Stimulated activated CD8-positive, alpha-beta memory T cell treated with anti-CD3 and anti-CD28 coated beads, Interleukin-15, amount 100 ng/mL, for 4 hours (primary cell): Measurements from ENCODE around the gene AGAP1.
"Not testable (repeated sequence)": the region's sequence is repeated elsewhere in the genome, so short reads cannot be mapped to it uniquely, and the experiment has no call there.

Experiments
- DNase-seq, 2 donors: peaks; one replicate each; pipeline ENCODE4 v3.0.0-alpha.2; 2020; ENCODE audit warnings: low read depth in 2 of 2

Gene AGAP1

DNA sequence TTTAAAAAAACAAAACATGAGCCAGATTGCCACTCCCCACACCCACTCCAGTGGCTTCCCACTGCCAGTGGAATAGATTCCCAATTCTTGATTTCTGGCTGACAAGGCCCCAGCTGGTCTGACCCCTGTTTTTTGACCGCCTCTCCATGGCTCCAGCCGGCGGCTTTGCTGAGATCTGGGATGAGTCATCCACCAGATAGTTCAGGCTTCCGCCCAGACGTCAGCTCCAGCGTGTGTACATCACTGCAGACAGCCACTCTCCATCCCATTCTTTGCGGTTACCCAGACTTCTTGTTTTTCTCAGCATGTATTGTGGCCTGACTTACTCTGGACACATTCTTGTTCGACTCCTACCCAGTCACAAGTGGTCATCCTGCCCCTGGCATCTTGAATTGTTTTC lies 446.5 kb downstream of the AGAP1 start:
- DNase-seq, result no peak

GRCh38 chr2:235944591-235944990 lies 450.7 kb downstream of the AGAP1 start:
- DNase-seq, result no peak

DNA sequence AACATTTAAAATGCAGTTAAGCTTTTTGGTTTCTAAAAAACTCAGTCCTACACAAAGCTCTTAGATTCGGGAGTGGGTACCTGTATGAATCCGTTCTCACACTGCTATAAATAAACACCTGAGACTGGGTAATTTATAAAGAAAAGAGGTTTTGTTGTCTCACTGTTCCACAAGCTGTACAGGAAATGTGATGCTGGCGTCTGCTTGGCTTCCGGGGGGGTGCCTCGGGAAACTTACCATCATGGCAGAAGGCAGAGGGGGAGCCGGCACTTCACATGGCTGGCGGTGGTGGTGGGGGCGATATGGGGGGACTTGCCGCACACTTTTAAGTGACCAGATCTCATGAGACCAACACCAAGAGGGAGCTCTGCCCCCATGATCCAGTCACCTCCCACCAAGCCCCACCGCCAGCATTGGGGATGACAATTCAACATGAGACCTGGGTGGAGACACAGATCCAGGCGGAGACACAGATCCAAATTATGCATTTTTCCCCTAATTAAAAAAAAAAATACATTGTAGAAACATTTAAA lies 451.8 kb downstream of the AGAP1 start:
- no peak for DNase-seq

DNA sequence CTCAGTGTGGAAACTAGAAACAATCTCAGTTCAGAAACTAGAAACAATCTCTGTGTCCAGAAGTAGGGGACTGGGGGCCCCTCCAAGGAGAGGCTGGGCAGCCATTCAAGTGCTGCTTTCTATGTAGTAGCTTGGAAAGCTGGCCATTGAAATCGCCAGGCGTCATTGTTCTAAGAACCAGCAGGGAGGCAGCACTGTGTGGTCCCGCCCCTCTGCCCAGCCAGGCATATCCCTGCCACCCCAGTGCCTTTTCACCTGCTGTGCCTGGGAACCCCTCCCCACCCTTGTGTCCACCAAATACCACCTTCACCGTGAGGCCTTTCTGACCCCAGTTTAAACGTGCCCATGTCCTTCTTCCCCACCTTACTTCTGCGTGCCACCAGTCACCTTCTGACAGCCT lies 452.7 kb downstream of the AGAP1 start:
- no peak for DNase-seq

DNA sequence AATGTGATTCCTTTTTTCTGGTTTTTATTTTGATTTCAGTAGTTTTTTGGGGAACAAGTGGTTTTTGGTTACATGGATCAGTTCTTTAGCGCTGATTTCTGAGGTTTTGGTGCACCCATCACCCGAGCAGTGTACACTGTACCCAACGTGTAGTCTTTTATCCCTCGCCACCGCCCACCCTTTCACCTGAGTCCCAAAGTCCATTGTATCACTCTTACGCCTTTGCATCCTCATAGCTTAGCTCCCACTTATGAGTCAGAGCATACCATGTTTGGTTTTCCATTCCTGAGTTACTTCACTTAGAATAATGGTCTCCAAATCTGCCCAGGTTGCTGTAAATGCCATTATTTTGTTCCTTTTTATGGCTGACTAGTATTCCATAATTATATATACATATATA lies 453.2 kb downstream of the AGAP1 start:
- not testable (repeated sequence) for DNase-seq

DNA sequence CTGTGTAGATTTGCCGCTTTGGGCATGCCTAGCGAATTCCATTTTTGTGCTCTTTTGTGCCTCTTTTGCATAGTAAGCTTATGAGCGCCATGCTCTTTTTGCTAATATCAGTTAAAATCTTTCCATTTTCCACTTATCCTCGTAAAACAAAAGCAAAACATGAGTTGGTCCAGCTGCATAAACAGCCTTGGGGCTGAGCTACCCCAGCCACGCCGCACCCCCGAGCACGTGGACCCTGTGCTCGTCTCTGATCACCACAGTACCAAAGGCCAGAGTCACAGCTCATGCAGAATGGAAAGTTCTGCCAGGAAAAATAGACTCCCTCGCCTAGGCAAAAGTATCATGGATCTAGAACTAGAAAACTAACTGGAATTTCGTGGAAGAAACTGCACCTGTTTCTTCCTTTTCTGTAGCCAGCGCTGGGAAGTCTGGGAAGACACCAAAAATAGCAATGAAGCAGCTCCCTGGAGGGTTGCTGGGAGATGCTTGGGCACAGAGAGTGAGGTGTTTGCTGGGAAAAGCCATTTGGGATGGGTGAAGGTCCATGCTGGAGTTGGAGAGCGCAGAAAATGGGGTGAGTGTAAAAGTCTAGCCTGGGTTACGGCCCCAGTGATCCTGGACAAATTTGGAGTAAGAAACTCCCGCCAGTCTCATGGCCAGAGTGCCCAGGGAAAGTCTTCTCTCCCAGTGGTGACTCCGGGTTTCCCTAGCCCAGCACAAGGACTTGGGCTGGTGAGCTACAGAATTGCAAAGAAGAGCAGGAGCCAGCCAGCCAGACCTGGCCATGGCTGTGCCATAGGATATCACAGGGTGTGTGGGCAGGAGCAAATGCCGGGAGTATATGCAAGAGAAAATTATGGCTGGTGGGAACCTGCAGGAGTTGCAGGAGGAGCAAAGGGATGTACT lies 456.0 kb downstream of the AGAP1 start:
- no peak for DNase-seq

- no peak for DNase-seq
These were observed 456.6 kb downstream of the AGAP1 start for GRCh38 chr2:235950473-235950809.

DNA sequence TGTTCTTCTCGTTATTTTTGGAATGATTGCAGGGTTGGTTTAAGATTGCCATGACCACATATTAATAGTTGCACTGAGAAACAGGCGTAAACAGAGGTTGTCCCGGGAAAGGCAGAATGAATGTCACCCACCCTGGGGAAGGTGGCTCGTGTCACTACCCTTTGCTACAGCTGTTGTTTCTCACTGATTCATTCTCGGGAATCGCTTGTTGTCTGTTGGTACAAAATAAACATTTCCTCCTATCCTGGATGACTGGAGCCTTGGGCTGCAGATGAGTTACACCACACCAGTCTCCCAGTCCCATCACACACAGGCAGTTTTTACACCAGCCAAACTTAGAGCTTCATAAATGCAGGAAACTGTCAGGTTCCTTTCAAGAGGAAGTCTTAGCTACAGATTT lies 457.6 kb downstream of the AGAP1 start:
- DNase-seq, result no peak

DNA sequence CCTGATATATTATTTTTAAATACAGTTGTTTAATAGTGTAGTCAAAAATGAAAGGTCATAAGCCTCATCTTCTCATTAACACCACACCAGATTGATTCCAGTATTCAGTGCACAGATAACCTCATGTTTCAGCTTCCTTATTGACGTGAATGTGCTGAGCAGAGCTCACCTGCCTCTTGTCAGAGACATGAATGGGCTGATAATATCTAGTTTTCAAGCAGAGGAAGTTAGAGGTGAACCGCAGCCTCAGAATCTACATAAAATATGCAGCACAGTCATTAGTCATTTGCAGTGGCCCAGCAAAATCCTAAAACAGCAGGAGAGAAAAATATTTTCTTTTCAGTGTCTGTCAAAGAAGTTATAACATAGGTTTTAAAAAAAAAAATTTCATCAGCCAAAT lies 458.1 kb downstream of the AGAP1 start:
- no peak for DNase-seq

GRCh38 chr2:235952714-235953113 lies 458.9 kb downstream of the AGAP1 start:
- DNase-seq, result no peak

GRCh38 chr2:235954281-235954680 lies 460.4 kb downstream of the AGAP1 start:
- DNase-seq, result no peak

- DNase-seq, result no peak
These were observed 461.1 kb downstream of the AGAP1 start for GRCh38 chr2:235954888-235955480.

DNA sequence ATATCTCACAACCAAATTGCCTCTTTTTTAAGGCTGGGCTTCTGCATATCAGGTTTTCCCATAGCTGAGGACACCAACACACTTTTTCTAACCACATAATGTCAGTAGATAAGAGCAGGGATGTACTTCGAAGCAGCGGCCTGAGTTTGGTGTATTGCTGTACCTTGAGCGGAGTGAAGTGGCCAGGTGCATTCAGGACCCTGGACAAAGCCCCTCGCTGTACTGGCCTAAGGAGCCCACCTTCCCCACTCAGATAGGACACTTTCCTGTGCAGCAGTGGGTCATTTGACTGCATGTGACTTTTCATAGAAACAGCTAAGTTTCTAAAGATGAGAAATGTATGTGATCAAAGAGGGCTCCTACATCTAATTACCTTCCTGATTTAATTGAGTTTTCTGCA lies 461.8 kb downstream of the AGAP1 start:
- DNase-seq, result no peak

DNA sequence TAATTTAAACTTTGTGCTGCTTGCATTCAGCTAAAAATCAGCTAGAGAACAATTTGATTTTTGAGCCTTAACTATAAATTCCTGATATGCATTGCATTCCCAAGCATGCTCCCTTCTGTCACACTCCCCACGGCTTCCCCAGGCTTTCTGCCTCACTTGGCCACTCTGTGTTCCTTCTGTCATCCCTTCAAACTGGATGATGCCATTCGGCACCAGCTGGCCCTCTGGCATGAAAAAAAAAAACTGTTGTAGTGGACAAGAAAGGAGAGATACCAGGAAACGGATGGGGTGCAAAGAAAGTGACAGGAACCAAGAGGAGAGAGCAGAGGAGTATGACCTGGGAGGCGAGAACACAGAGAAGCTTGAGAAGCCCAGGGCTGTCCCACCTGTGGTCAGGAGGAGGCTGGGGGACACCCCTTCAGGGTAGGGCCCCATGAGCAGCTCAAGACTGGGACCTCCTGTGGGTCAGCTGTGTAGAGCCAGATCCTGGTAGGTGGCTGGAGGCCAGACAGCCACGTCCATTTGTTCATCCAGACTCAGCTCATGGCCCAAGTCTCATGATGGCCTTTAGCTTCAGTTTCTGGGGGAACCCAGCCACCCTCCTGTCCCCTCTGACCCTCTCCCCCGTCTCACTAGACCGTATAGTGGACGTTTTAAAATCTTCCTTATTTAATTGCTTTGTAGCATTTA lies 462.6 kb downstream of the AGAP1 start:
- DNase-seq, result no peak

- no peak for DNase-seq
These were observed 463.4 kb downstream of the AGAP1 start for GRCh38 chr2:235957251-235957650.

GRCh38 chr2:235958221-235958930 lies 464.5 kb downstream of the AGAP1 start:
- no peak for DNase-seq

DNA sequence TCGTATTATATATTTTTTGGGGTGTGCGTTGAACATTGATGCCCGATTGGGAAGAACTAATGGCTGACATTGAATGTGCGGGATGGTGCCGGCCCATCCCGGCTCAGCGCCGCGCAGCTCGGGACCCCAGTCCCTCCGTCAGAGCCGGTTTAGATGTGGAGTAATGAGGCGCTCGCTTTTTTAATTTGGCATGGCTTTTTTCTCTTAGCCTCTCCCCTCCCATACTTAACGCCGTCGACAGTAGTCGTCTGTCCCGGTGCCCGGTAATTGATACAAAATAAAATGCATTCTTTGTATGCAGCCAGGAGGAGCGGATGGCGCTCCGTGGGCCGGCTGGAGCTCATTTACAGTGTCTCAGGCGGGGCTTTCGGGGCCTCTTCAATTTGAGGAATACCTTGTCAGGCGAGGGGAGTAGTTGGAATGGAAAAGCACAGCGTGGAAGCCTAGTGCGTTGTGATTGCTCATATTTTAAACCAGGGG lies 465.1 kb downstream of the AGAP1 start:
- DNase-seq, result no peak

GRCh38 chr2:235960011-235960715 lies 466.3 kb downstream of the AGAP1 start:
- DNase-seq, result no peak

DNA sequence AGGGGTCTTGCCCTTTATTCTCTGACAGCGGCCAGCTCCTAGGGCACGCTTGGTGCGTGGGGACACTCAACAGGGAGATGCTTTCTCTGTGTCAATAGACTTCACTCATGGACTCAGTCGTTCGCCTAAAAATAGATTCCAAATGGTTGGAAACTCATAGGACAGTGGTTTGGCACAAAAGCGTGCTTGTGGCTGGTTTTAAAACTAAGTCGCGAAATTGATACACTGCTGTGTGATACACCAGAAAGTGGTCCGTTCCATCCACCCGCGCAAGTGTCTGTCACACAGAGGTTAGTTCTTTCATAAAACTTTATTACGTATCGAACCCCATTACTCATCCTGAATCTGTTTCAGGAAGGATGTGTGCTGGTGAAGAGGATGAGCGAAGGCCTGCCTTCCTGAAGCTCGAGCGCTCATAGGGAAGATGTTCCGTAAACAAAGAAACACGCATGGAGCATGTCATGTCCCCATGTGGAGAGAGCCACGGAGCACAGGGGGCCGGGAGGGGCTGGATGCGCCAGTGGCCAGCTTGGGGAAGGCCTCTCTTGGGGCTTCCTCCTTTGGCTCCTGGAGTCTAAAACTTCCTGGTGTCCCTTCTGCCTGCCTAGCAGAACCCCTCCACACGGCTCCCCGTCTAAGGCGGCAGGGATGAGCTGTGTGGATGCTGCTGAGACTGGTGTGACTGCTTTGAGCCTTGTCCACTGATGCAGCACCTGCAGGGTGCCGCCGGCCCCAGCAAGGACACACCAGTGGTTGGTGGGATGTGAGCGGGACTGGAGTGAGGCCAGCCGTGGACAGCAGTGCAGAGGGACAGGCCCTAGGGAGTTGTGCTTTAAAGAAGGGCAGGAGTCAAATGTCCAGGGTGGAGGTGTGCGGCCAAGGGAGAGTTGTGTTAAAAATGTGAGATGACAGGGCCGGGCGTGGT lies 467.1 kb downstream of the AGAP1 start:
- DNase-seq, result no peak

GRCh38 chr2:235961711-235962110 lies 467.9 kb downstream of the AGAP1 start:
- DNase-seq, result no peak
